Psoas muscle (tissue), 8 donors: ENCODE measurements around the gene FUT7. TPM values are rescaled to one million over a fixed set of nuclear protein-coding genes. Genes with fewer than 3 reads are reported as not detected.

Experiments used
- ATAC-seq, 4 donors: fragments of 200-7000 bp; cut with Tn5 transposase; one replicate each; pipeline ENCODE4 v1.9.1; 2020; ENCODE audit warnings: moderate library complexity in 3 of 4, mild to moderate bottlenecking in 2 of 4
- DNase-seq, 2 donors: peaks; one replicate each; pipeline ENCODE4 v3.0.0-alpha.2; 2020
- H3K27ac ChIP-seq: fragments of 200-600 bp; one replicate; pipeline ENCODE4 v1.8.0; 2022
- H3K27me3 ChIP-seq, 3 donors: fragments of 200-600 bp in 1 of 3; one replicate each; pipeline versions ENCODE4 v1.6.1 to v1.8.0; 2013 to 2022; ENCODE audit warnings: low read length in 2 of 3, mild to moderate bottlenecking in 2 of 3, moderate library complexity in 1 of 3; ENCODE audit not compliant: insufficient read depth in 3 of 3
- H3K36me3 ChIP-seq, 2 donors: fragments of 200-600 bp in 1 of 2; one replicate each; pipeline versions ENCODE4 v1.6.1 to v1.8.0; 2013 to 2022; ENCODE audit warnings: low read depth in 1 of 2, mild to moderate bottlenecking in 1 of 2, moderate library complexity in 1 of 2; ENCODE audit not compliant: insufficient read depth in 1 of 2
- H3K4me1 ChIP-seq: fragments of 200-600 bp; one replicate; pipeline ENCODE4 v1.8.0; 2022
- H3K4me3 ChIP-seq: fragments of 200-600 bp; one replicate; pipeline ENCODE4 v1.8.0; 2022; ENCODE audit warnings: mild to moderate bottlenecking
- H3K9me3 ChIP-seq: fragments of 200-600 bp; one replicate; pipeline ENCODE4 v1.8.0; 2022
- CTCF ChIP-seq: fragments of 200-600 bp; IDR thresholded peaks from one replicate; pipeline ENCODE4 v1.8.0; 2022; ENCODE audit warnings: antibody characterized with exemption
- WGBS, 3 donors: extraction: QIAGEN DNeasy Blood & Tissue Kit; methylation state at CpG; one replicate each; pipeline versions ENCODE4 v1.1.6 to v1.1.7; 2013; 5-methylcytosine and 5-hydroxymethylcytosine counted together
- intact Hi-C, 2 donors: fragments of 100-400 bp; cut with DNase I; formaldehyde crosslinking; loops; one replicate each; pipeline versions ENCODE4 v1.11.0 to v1.14.2; 2022
- polyA plus RNA-seq, 3 donors: library from polyadenylated mRNA; stranded (reverse); fragments of 200-250 nt; gene quantifications; one replicate each; pipeline ENCODE4 v1.2.3, GENCODE V29; 2013
- total RNA-seq, 4 donors: library from RNA; stranded (reverse); fragmentation: NEBNext Ultra II Directional in 2 of 4; extraction: Animal tissue kit (Norgen Biotek cat#: 25700) in 2 of 4; gene quantifications; one replicate each; pipeline versions ENCODE4 v1.2.1 to v1.2.4, GENCODE V29; 2021 to 2023
- donor health status: healthy with polysubstance abuse.
- donor health status: DM: no; HTN: no; CAD: no; lungs with moderate emphysema.
- donor health status: Bipolar disorder and iron deficiency.
- donor health status: healthy.
- donor health status: DM: yes; HTN: yes; CAD: no.
- donor health status: DM: no; HTN: no; CAD: no.
- donor health status: DM: no; HTN: no; CAD: no.
- donor health status: DM: yes; HTN: yes; CAD: no.

Gene FUT7
- total and polyA plus RNA-seq, 7 donors = 0.01 to 0.08 (median 0.06) TPM; not detected in 4

DNA sequence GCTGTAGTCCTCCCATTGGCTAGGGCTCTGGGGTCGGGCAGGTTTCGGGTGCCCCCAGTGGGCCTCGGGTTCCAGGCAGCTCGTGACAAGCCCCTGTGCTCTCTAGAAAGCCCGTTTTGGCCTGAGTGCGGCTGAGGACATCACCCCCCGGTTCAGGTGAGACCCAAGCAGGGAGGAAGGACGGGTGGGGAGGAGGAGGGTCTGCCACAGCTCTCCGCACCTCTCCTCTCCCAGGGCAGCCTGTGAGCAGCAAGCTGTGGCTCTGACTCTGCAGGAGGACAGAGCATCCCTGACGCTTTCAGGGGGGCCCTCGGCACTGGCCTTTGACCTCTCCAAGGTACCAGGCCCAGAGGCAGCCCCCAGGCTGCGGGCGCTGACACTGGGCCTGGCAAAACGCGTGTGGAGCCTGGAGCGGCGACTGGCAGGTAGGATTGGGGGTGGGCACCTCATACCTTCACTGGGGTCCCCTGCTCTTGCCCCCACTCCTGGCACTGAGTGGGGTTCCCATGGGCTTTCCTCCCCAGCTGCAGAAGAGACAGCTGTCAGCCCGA lies 39.0 kb downstream of the FUT7 start:
- DNase-seq (no peak), ATAC-seq (no peak)
- Histone ChIP-seq H3K27ac (peak overlapping the region; percentile 81), H3K27me3 (peaks cover 0 to 19% (median 17%) of the 10 kb centered on the region in 3 donors), H3K4me1 (peaks cover 10% of the 10 kb centered on the region), H3K9me3 (no peaks in the 10 kb centered on the region), H3K4me3 (peak overlapping the region; percentile 89), H3K36me3 (peaks cover 0 to 11% of the 10 kb centered on the region in 2 donors)
- intact Hi-C loops = loop anchor here in 1 of 2 donors (5.0 kb wide), 1 partner anchor 46 kb away; the partner anchor contains the start of gene C8G
- WGBS, 3 donors = 37 to 46% (median 38%) methylated on average over 17 to 18 of the region's 18 CpGs
- no peak for TF ChIP-seq CTCF

- Histone ChIP-seq H3K9me3 (no peaks in the 10 kb centered on the region), H3K4me3 (peak within 1 kb of the TSS; percentile 89), H3K4me1 (peaks cover 10% of the 10 kb centered on the region), H3K27ac (peak within 1 kb of the TSS; percentile 81), H3K27me3 (peaks cover 0 to 19% (median 17%) of the 10 kb centered on the region in 3 donors), H3K36me3 (peaks cover 0 to 11% of the 10 kb centered on the region in 2 donors)
- intact Hi-C loops = loop anchor here in 1 of 2 donors (5.0 kb wide), 1 partner anchor 45 kb away; the partner anchor contains the start of gene C8G
- peak; percentile 96 to 97 (median 97) for ATAC-seq
- DNase-seq = peak; percentile 92 to 96
- WGBS, 3 donors = 1 to 2% (median 1%) methylated on average over 46 to 92 of the region's 92 CpGs
- TF ChIP-seq CTCF = no peak
These were observed 39.7 kb downstream of the FUT7 start, which contains the start of gene PAXX for GRCh38 chr9:136991993-136992818. Gene PAXX (plus strand): TSS chr9:136992422. CDS start chr9:136992444, 22 bp downstream.

DNA sequence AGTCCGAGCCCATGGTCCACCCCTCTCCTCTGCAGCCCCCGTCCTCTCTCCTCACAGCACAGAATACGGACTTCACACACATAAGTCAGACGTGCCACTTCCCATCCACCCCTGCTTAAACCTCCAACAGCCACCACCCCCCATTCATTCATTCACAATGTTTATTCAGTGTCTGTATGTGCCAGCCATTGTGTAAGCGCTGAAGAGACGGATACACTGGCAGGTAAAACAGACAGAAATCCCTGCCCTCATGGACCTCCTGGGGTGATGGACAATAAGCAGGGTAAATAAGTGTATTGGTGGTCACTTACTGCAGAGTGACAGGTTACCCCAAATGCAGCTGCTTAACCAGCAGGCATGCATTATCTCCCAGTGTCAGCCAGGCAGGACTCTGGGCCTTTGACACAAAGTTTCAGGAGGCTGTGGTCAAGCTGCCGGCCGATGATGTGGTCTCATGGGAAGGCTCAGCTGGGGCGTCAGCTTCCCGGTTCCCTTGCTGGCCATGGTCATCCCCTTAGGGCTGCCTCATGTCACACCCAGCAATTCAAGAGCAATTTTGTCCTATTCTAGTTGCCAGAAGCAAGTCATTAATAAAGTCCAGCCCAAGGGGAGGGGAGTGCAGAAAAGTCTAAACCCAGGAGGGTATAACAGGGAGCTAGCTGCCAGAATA lies 41.5 kb downstream of the FUT7 start:
- intact Hi-C loops = loop anchor here in 1 of 2 donors (5.0 kb wide), 1 partner anchor 43 kb away; the partner anchor contains the start of gene C8G
- Histone ChIP-seq H3K9me3 (no peaks in the 10 kb centered on the region), H3K27me3 (peaks cover 0 to 14% (median 11%) of the 10 kb centered on the region in 3 donors), H3K36me3 (peaks cover 0 to 11% of the 10 kb centered on the region in 2 donors), H3K27ac (no peak overlapping the region), H3K4me3 (no peak overlapping the region), H3K4me1 (peaks cover 10% of the 10 kb centered on the region)
- DNase-seq = no peak
- WGBS, 3 donors = 85 to 88% (median 88%) methylated on average over 10 of the region's 10 CpGs
- ATAC-seq = no peak
- TF ChIP-seq CTCF = no peak

GRCh38 chr9:136988872-136989271 lies 43.0 kb downstream of the FUT7 start:
- WGBS, 3 donors = 96 to 97% (median 96%) methylated on average over 4 of the region's 4 CpGs
- ATAC-seq (no peak), DNase-seq (no peak)
- intact Hi-C loops = no loop called here
- Histone ChIP-seq H3K9me3 (no peaks in the 10 kb centered on the region), H3K36me3 (peaks cover 0 to 5% of the 10 kb centered on the region in 2 donors), H3K4me3 (no peak overlapping the region), H3K27me3 (peaks cover 0 to 26% (median 11%) of the 10 kb centered on the region in 3 donors), H3K27ac (no peak overlapping the region), H3K4me1 (peaks cover 10% of the 10 kb centered on the region)
- no peak for TF ChIP-seq CTCF
